Subcutaneous adipose tissue (tissue), 4 donors: ENCODE measurements around the gene B4GALNT3. TPM values are rescaled to one million over a fixed set of nuclear protein-coding genes. Genes with fewer than 3 reads are reported as not detected.

Experiments
- total RNA-seq, 4 donors: library from RNA; depleted of rRNA; stranded (reverse); fragments of >200 nt; gene quantifications; one replicate each; pipeline ENCODE4 v1.1.0, GENCODE V29; 2016
- TF ChIP-seq, protein P1 (sequence below): fragments of 450-650 bp; IDR thresholded peaks from one replicate; pipeline ENCODE4 v1.5.1; 2016; ENCODE audit warnings: low read depth, mild to moderate bottlenecking, control low read depth, antibody characterized with exemption, moderate library complexity

Gene B4GALNT3
- total RNA-seq, 4 donors from 2014 or later: 0.16 to 0.22 (median 0.17) TPM; not detected in 1

DNA sequence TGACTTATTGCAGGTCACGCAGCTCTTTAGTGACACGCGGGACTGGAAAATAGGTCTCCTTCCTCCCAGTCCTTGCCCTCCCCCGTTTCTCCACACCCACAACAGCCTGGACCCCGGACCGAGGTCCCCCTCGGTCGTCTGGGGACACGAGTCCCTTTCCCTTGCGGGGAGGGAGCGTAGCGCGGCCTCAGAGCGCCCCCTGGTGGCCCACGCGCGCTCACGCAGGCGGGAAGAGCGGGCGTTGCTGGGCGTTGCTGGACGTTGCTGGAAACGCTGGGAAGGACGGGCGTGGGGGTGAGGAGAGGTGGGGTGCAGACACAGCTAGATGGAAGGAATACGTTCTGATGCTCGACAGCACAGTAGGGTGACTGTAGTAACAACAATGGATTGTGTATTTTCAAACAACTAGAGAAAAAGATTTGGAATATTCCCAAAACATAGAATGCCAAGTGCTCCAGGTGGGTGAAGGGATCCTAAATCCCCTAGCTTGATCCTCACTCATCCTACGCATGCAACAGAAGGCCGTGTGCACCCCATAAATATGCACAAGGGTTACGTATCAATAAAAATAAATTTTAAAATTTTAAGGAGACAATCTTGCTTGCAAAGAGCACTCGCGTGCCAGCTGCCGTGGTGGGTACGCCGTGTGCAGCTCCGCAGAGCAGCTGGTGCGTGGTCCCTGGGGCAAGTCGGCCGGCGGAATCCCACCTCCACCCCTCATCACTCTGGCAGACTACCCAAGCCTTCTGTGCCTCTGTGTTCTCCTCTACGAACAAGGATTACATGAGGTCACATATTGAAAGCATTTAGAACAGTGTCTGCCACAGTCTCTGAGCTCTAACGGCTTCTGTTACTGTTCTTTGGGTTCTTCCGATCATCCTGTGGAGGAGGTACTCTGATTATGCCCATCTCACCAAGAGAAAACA lies 87.4 kb downstream of the B4GALNT3 start:
- TF ChIP-seq, protein P1, sequence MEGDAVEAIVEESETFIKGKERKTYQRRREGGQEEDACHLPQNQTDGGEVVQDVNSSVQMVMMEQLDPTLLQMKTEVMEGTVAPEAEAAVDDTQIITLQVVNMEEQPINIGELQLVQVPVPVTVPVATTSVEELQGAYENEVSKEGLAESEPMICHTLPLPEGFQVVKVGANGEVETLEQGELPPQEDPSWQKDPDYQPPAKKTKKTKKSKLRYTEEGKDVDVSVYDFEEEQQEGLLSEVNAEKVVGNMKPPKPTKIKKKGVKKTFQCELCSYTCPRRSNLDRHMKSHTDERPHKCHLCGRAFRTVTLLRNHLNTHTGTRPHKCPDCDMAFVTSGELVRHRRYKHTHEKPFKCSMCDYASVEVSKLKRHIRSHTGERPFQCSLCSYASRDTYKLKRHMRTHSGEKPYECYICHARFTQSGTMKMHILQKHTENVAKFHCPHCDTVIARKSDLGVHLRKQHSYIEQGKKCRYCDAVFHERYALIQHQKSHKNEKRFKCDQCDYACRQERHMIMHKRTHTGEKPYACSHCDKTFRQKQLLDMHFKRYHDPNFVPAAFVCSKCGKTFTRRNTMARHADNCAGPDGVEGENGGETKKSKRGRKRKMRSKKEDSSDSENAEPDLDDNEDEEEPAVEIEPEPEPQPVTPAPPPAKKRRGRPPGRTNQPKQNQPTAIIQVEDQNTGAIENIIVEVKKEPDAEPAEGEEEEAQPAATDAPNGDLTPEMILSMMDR: no peak

DNA sequence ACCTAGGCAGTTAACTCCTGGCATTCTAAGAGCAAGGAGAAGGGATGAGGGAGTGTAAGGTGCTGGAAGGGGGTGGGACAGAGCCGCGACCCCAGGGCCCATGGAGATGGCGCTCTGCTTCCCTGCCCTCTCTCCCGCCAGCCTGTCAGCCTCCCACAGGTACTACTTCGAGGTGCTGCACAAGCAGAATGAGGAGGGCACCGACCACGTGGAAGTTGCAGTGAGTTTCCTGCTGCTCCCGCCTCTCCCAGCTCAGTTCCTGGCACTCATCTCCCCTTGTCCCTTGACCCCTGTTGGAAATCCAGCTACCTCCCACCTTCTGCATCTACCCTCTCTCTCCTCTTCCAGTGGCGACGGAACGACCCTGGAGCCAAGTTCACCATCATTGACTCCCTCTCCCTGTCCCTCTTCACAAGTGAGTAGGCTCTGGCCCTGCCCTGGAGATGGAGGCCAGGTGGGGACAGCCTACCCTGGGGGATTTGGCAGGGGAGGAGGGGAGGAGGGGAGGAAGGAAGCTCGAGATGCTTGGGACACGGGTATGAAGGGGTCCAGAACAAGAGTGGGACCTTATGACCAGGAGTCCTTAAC lies 88.2 kb downstream of the B4GALNT3 start:
- TF ChIP-seq, protein P1: no peak

DNA sequence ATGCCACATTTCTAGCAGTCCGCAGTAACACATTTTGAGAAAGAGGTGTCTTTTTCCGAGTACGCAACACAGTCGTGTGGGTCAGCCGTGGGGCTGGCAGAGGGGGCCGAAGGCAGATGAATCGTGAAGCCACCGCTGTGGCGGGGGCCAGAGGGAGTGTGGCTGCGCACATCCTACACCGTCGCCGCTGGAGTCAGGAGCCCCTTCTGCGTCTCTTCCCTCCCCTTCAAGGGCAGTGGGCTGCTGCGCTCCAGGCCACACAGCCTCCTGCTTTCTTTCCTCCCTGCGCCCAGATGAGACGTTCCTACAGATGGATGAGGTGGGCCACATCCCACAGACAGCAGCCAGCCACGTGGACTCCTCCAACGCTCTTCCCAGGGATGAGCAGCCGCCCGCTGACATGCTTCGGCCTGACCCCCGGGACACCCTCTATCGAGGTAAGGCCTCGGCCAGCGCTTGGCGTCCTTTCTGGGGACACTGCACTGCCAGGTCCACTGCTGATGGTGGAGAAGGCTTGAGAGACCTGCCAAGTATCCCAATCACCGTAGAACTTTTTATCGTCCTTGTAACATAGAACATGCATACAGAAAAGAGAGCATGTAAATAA lies 89.8 kb downstream of the B4GALNT3 start:
- TF ChIP-seq, protein P1: no peak

DNA sequence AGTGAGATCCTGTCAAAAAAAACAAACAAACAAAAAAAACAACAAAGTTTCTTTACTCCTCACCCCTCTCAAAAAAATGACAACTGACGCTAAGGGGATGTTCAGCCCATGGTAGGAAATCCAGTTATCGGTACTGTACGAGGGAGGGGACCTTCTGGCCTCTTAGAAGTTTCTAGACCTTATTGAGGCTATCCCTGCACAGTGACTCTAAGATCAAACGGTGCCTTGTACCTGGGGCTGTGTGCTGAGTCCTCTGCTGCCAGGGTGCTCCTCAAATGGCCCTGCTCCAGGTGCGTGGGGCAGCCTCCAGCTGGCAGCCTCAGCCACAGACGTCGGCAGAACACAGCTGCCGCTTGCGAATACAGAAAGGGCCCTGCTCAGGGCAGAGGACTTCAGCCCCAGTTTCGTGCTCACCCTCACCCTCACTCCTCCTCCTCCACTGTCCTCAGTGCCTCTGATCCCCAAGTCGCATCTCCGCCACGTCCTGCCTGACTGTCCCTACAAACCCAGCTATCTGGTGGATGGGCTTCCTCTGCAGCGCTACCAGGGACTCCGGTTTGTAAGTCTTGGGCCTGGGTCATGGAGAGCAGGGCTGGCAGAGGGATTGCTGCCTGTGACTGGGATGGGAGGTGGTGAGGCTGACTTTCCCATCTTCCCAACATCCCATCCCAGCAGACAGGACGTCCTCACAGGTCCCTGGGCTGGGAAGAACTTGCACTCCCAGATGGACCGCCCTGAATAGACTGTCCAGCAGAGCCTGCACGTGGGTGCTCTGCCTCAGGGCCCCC lies 90.9 kb downstream of the B4GALNT3 start:
- TF ChIP-seq, protein P1: no peak

DNA sequence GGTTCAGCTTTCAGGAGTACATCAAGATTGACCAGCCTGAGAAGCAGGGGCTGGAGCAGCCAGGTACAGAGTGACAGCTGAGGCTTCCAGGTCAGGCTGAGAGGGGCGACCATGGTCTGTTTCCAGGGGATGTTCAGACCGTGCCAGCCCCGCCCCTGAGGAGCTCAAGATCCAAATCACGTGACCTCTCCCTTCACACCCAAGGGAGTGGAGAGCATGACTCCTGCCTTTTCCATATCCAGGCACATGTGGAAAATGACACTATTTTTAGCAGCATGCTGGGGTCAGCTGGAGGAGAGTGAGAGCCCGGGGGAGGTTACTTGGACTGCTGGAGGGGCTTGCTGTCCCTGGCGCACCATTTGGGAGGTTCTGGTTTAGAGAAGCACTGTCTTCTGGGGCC lies 92.7 kb downstream of the B4GALNT3 start:
- TF ChIP-seq, protein P1: no peak

- TF ChIP-seq, protein P1: no peak
Observed at GRCh38 chr12:553216-554000, 93.7 kb downstream of the B4GALNT3 start.
